GM18870 (cell line): Measurements from ENCODE around the gene MYOC.

ENCODE experiments used
- ATAC-seq: cut with Tn5 transposase; IDR thresholded peaks from one replicate; pipeline ENCODE4 v1.9.1; 2021; ENCODE audit warnings: moderate library complexity; ENCODE audit not compliant: unreplicated experiment

The MYOC gene

GRCh38 chr1:171654201-171654941, 1.9 kb upstream of the MYOC start:
- ATAC-seq: no peak

DNA sequence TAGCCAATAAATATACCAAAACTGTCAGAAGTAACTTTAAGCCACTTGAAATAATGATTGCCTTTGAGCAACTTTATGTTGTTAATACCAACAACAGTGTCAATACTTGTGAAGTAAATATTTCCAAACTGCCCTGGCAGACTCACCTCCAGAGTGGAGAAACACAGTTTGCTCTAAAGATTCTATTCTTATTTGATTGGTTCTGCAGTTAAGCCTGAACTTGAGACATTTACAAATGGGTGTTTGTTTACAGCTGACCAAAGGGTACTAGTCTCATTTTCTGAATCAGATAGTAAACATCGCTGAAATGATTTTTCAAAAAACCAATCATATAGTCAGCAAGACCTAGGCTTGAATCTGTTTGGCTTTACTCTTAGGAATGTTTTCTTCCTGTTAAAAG, 1.3 kb upstream of the MYOC start:
- ATAC-seq: no peak

- no peak for ATAC-seq
Observed at GRCh38 chr1:171646249-171646560, 6.3 kb downstream of the MYOC start.

GRCh38 chr1:171645553-171646248, 6.8 kb downstream of the MYOC start:
- no peak for ATAC-seq

DNA sequence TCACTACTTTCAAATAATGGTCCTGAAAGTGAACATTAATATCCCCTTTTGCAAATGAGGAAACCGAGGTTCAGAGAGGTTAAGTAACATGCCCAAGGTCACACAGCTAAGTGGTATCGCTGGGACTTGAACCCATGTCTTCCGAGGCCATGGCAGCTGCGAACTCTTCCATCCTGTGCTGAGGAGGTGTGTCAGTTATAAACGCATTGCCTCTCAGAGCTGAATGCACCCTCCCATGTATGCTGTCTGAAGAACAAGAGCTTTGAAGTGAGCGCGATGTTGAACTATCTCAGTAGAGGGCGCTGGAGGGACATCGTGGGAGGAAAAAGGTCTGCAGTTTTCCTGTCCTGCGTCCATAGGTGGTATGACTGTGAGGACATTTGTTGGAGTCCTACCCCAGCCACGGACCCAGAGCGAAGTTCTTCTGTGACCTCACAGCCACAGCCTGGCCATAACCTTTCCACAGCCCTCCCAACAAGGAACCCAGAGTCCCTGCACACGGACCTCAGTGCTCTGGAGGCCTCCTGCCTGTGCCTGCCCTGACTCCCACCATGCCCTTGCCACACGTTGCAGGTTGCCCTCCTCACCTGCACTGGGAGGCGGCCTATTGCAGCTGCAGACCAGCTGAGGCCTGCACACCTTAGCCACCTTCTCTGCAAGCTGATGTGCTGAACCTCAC, 7.5 kb downstream of the MYOC start:
- ATAC-seq: no peak

DNA sequence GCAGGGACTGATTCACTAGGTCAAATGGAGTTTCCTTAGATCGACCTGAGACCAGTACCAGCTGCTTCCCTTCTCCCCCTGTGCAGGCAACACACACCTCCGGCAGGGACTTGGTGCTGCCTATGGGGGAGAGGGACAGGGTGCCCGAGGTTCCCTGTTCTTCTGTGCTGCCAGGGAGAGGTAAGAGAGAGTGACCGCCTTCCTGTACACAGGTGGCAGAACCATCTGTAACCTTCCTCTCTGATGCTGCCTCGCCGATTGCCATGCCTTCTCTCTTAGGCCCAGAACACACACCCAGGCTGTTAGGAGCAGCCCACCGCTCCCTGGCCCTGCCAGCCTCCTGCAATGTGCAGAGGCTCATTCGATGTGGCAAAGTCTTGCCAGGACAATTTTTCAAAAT, 9.3 kb downstream of the MYOC start:
- ATAC-seq: no peak

DNA sequence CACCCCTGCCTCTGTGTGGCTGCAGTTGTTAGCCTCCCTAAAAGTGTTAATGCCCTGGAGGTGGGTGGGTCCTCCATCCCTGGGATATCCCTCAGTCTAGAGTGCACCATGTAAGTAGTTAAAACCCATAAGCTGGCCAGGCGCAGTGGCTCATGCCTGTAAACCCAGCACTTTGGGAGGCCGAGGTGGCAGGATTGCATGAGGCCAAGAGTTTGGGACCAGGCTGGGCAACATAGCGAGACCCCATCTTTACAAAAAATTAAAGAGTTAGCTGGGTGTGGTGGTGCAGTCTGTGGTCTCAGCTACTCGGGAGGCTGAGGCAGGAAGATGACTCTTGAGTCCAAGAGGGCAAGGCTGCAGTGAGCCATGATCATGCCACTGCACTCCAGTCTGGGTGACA, 10.3 kb downstream of the MYOC start:
- ATAC-seq: no peak

- ATAC-seq: no peak
Observed at GRCh38 chr1:171641076-171641864, 11.2 kb downstream of the MYOC start.

DNA sequence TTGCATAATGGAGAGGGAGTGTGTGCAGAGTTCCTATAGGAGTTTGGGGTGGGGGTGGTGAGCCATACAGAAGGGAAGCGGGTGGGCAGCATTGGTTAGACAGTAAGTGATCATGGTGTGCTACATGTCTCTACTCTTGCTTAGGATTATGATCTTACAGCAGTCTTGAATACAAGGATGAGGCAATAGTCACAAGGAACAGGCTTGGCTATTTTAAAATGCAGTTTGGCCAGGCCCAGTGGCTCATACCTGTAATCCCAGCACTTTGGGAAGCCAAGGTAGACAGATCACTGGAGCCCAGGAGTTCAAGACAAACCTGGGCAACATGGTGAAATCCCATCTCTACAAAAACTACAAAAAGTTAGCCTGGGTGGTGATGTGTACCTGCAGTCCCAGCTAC, 12.3 kb downstream of the MYOC start:
- ATAC-seq: no peak

GRCh38 chr1:171637928-171638576, 14.4 kb downstream of the MYOC start:
- no peak for ATAC-seq

DNA sequence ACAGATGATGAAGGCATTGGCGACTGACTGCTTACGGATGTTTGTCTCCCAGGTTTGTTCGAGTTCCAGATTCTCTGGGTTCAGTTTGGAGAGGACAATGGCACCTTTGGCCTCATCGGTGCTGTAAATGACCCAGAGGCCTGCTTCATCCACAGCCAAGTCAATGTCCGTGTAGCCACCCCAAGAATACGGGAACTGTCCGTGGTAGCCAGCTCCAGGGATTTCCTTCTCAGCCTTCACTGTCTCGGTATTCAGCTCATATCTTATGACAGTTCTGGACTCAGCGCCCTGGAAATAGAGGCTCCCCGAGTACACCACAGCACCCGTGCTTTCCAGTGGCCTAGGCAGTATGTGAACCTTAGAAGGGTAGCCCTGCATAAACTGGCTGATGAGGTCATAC, 16.3 kb downstream of the MYOC start:
- no peak for ATAC-seq

DNA sequence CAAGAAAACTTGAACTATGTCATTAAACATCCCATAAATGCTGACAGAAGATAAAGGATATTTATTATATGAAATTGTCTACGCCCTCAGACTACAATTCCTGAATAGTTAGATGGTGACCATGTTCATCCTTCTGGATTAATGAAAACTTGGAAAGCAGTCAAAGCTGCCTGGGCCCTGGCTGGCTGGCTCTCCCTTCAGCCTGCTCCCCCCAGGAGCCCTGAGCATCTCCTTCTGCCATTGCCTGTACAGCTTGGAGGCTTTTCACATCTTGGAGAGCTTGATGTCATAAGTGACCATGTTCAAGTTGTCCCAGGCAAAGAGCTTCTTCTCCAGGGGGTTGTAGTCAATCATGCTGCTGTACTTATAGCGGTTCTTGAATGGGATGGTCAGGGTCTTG, 16.8 kb downstream of the MYOC start:
- no peak for ATAC-seq

- no peak for ATAC-seq
Observed at GRCh38 chr1:171628225-171628624, 24.3 kb downstream of the MYOC start.

DNA sequence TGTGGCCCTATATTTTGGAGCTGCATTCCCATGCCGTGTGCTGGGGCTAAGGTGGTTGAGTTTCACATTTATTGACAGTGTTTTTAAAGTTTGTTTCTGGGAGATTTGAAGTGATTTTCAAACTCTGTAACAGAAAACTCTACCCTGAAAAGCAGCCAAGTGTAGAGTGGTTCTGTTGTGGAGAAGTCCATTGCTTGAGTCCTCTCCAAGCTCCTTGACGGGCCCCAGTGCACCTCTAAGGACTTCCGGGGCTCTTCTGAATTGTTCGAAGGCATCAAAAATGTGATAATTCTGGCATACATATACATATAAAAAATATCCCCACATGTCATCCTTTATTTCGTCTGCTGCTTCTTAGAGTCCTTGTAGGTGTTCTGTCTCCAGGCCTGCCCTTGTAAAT, 25.5 kb downstream of the MYOC start:
- ATAC-seq: no peak

GRCh38 chr1:171625225-171625624, 27.3 kb downstream of the MYOC start:
- no peak for ATAC-seq

GRCh38 chr1:171623651-171624331, 28.7 kb downstream of the MYOC start:
- no peak for ATAC-seq

GRCh38 chr1:171622152-171622462, 30.4 kb downstream of the MYOC start, which contains the start of gene MYOCOS:
TSS of gene MYOCOS (plus strand) at chr1:171622243. CDS start at chr1:171623884, 1,641 bp downstream.
- ATAC-seq: no peak

DNA sequence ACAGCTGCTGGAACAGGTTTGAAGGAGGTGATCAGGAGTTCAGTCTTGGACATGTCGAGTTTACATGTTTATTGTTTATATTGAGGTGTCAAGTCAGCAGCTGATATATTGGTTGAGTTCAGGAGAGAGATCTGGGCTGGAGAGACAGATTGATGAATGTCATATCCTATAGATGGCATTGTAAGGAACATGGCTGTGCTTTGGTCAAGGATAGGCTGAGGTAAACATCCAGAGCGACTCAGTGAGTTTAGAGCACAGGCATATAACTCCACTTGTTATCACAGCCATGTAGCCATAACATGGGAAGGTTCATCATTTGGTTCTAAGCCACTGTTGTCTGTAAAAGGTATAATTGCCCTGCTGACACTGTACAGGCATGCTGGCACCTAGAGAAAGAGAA, 35.9 kb downstream of the MYOC start:
- no peak for ATAC-seq

- ATAC-seq: peak; percentile 44
Observed at GRCh38 chr1:171615122-171615906, 37.2 kb downstream of the MYOC start.

DNA sequence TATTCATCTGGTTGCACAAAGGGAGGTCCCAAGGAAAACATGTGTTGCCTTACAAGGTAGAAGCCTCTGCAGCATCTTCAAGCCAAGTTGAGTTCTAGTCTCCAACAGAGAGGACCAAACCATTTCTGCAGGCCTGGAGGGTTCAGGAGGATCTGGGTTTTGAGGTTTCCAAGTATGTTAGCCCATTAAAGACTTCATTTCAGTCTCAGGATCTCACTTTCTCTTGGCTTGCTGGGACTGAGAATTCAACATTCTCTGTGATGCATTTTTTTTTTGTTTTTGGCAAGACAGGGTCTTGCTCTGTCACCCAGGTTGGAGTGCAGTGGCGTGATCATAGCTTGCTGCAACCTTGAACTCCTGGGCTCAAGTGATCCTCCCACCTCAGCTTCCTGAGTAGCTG, 39.2 kb downstream of the MYOC start:
- ATAC-seq: no peak
